ENCODE measurements around the gene FAM25G.
"Not testable (repeated sequence)": the region's sequence is repeated elsewhere in the genome, so short reads cannot be mapped to it uniquely, and the experiment has no call there.

GRCh38 chr10:47480133-47480532, 11.4 kb downstream of the FAM25G start:
- not testable (repeated sequence) for TF ChIP-seq CTCF (IDR thresholded peaks at IDR 0.05; ENCODE audit: insufficient read depth, low read length); POLR2AphosphoS5 (IDR thresholded peaks at IDR 0.05; ENCODE audit: low read depth); GABPA (IDR thresholded peaks at IDR 0.05; ENCODE audit: low read depth); SPI1 (IDR thresholded peaks at IDR 0.05; ENCODE audit: borderline replicate concordance, low read depth)
- TF ChIP-seq, protein P1, sequence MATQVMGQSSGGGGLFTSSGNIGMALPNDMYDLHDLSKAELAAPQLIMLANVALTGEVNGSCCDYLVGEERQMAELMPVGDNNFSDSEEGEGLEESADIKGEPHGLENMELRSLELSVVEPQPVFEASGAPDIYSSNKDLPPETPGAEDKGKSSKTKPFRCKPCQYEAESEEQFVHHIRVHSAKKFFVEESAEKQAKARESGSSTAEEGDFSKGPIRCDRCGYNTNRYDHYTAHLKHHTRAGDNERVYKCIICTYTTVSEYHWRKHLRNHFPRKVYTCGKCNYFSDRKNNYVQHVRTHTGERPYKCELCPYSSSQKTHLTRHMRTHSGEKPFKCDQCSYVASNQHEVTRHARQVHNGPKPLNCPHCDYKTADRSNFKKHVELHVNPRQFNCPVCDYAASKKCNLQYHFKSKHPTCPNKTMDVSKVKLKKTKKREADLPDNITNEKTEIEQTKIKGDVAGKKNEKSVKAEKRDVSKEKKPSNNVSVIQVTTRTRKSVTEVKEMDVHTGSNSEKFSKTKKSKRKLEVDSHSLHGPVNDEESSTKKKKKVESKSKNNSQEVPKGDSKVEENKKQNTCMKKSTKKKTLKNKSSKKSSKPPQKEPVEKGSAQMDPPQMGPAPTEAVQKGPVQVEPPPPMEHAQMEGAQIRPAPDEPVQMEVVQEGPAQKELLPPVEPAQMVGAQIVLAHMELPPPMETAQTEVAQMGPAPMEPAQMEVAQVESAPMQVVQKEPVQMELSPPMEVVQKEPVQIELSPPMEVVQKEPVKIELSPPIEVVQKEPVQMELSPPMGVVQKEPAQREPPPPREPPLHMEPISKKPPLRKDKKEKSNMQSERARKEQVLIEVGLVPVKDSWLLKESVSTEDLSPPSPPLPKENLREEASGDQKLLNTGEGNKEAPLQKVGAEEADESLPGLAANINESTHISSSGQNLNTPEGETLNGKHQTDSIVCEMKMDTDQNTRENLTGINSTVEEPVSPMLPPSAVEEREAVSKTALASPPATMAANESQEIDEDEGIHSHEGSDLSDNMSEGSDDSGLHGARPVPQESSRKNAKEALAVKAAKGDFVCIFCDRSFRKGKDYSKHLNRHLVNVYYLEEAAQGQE (IDR thresholded peaks at IDR 0.05; ENCODE audit: insufficient replicate concordance, low read depth) = not testable (repeated sequence)
